Left lung (tissue), 10 donors: ENCODE measurements around the gene FAM180A. TPM values are rescaled to one million over a fixed set of nuclear protein-coding genes. Genes with fewer than 3 reads are reported as not detected.

ENCODE experiments used
- ATAC-seq: fragments of 200-7000 bp; cut with Tn5 transposase; one replicate; pipeline ENCODE4 v1.9.1; 2020; ENCODE audit warnings: moderate library complexity
- DNase-seq, 4 donors: peaks; one replicate each; pipeline ENCODE4 v3.0.0-alpha.2; 2013 to 2020
- H3K27ac ChIP-seq, 2 donors: fragments of 200-600 bp; sonication (generic) in 1 of 2; one replicate each; pipeline versions ENCODE4 v1.5.0 to v1.8.0; 2020 to 2021
- H3K27me3 ChIP-seq, 2 donors: fragments of 200-600 bp; sonication (generic) in 1 of 2; one replicate each; pipeline versions ENCODE4 v1.5.0 to v1.8.0; 2020 to 2021
- H3K36me3 ChIP-seq, 2 donors: fragments of 200-600 bp; sonication (generic) in 1 of 2; one replicate each; pipeline versions ENCODE4 v1.5.0 to v1.8.0; 2020 to 2021
- H3K4me1 ChIP-seq, 2 donors: fragments of 200-600 bp; one replicate each; pipeline ENCODE4 v1.8.0; 2021
- H3K4me3 ChIP-seq, 2 donors: fragments of 200-600 bp; sonication (generic) in 1 of 2; one replicate each; pipeline versions ENCODE4 v1.5.0 to v1.8.0; 2020 to 2021; ENCODE audit warnings: mild to moderate bottlenecking in 1 of 2
- H3K9me3 ChIP-seq, 2 donors: fragments of 200-600 bp; sonication (generic) in 1 of 2; one replicate each; pipeline versions ENCODE4 v1.5.0 to v1.8.0; 2020 to 2021
- intact Hi-C, 2 donors: fragments of 100-400 bp; cut with DNase I; formaldehyde crosslinking; loops; one replicate each; pipeline versions ENCODE4 v1.11.2 to v1.14.2; 2022
- polyA plus RNA-seq, 6 donors: library from polyadenylated mRNA; unstranded; fragments of 120-200 nt; gene quantifications; one replicate each; pipeline ENCODE4 v1.2.1, GENCODE V29; 2013; ENCODE audit not compliant: insufficient read length in 6 of 6
- total RNA-seq, 2 donors: library from RNA; stranded (reverse); fragmentation: NEBNext Ultra II Directional; extraction: Animal tissue kit (Norgen Biotek cat#: 25700); gene quantifications; one replicate each; pipeline ENCODE4 v1.2.1, GENCODE V29; 2021
- TF ChIP-seq, protein P1 (sequence below), 2 donors: fragments of 200-600 bp; sonication (generic) in 1 of 2; IDR thresholded peaks; one replicate each; pipeline versions ENCODE4 v1.5.0 to v1.8.0; 2021; ENCODE audit warnings: antibody characterized with exemption in 2 of 2
- donor health status: DM: no; HTN: yes; CAD: no.
- donor health status: DM: no; HTN: no; CAD: no.

FAM180A gene
- total and polyA plus RNA-seq, 8 donors, result 0.11 to 6.8 (median 0.24) TPM; not detected in 2

DNA sequence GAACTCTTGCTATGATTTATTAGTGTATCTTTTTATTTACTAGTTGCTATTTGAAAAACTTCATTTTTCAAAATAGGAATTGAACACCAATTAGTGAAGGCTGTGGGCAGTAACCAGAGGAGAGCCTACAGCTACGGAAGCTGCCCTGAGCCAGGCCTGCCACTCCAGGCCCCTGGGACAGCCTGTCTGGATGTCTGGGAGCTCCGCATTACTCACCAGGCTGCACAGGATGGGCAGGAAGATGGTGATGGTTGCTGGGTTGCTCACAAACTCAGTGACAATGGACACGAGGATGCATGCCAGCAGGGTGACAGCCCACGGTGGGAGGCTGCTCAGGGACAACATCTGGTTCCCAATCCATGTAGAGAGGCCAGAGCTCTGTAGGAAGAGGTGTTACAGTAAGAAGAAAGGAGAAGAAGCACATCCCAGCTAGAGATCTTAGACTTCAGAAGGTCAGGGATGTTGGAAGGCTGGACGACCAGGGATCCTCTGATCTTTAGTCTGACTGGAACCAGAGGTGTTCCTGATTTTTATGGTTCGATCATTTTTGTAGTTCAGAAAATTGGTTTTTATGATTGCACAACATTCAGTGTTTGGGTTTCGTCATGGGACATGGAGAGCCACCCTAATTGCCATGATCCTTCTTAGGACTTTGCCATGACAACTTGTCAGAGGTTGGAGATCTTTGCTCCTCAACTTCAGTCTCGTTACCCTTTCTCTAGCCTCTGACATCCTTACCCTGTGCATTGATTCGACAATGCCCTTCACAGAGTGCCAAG is 63.1 kb downstream of the FAM180A start:
- Histone ChIP-seq H3K4me3 (no peak overlapping the region), H3K9me3 (no peaks in the 10 kb centered on the region), H3K36me3 (peaks cover 0 to 11% of the 10 kb centered on the region in 2 donors), H3K27me3 (no peaks in the 10 kb centered on the region), H3K27ac (no peak overlapping the region), H3K4me1 (no peaks in the 10 kb centered on the region)
- TF ChIP-seq, protein P1, sequence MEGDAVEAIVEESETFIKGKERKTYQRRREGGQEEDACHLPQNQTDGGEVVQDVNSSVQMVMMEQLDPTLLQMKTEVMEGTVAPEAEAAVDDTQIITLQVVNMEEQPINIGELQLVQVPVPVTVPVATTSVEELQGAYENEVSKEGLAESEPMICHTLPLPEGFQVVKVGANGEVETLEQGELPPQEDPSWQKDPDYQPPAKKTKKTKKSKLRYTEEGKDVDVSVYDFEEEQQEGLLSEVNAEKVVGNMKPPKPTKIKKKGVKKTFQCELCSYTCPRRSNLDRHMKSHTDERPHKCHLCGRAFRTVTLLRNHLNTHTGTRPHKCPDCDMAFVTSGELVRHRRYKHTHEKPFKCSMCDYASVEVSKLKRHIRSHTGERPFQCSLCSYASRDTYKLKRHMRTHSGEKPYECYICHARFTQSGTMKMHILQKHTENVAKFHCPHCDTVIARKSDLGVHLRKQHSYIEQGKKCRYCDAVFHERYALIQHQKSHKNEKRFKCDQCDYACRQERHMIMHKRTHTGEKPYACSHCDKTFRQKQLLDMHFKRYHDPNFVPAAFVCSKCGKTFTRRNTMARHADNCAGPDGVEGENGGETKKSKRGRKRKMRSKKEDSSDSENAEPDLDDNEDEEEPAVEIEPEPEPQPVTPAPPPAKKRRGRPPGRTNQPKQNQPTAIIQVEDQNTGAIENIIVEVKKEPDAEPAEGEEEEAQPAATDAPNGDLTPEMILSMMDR (IDR thresholded peaks at IDR 0.05), result no peak
- ATAC-seq (no peak), DNase-seq (no peak)
- intact Hi-C loops, result no loop called here

DNA sequence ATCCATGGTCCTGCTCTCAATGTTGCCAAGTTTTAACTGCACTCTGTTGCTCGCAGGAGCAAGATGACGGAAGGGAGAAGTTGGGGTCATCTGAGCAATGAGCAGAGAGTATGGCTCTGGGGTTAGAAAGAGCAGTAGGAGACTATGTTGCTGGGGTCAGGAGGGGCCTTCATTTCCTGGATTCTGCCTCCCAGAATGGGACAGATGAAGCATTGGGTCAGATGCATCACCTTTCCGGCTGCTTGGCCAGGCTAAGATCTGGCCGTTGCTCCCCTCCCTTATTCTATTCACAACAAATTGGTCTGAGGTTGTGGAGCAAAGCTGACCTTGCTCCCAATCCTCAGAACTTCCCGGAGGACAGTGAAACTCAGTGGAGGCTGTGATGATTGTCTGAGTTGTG is 63.9 kb downstream of the FAM180A start:
- H3K27me3 ChIP-seq, result no peaks in the 10 kb centered on the region
- TF ChIP-seq, protein P1 (IDR thresholded peaks at IDR 0.05), result no peak
- ATAC-seq (no peak), DNase-seq (no peak)
- intact Hi-C loops, result no loop called here
- H3K4me3 ChIP-seq, result no peak overlapping the region
- H3K4me1 ChIP-seq, result no peaks in the 10 kb centered on the region
- no peak overlapping the region for H3K27ac ChIP-seq
- no peaks in the 10 kb centered on the region for H3K9me3 ChIP-seq
- H3K36me3 ChIP-seq, result peaks cover 0 to 11% of the 10 kb centered on the region in 2 donors

DNA sequence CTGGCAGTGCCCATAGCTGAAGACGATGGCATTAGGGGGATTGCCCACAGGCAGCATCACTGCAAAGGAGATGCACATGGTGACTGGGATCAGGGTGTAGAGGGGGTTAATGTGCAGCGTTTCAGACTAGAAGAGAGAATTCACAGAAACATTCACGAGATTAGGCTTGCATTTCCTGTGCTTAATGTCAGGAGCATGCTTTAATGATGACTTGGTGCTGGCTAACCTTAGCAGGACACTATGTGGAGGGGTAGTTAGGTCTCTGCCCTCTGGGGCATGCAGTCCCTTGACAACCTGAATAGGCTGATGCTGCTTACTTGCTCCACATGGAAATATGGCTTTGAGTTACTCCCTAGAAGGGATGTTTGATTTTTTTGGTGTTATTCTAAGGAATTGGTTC is 64.5 kb downstream of the FAM180A start:
- intact Hi-C loops, result no loop called here
- H3K4me3 ChIP-seq, result no peak overlapping the region
- H3K27me3 ChIP-seq, result no peaks in the 10 kb centered on the region
- H3K27ac ChIP-seq, result no peak overlapping the region
- H3K9me3 ChIP-seq, result no peaks in the 10 kb centered on the region
- no peaks in the 10 kb centered on the region for H3K4me1 ChIP-seq
- no peak for ATAC-seq
- no peak for DNase-seq
- TF ChIP-seq, protein P1 (IDR thresholded peaks at IDR 0.05), result no peak
- peaks cover 0 to 11% of the 10 kb centered on the region in 2 donors for H3K36me3 ChIP-seq

DNA sequence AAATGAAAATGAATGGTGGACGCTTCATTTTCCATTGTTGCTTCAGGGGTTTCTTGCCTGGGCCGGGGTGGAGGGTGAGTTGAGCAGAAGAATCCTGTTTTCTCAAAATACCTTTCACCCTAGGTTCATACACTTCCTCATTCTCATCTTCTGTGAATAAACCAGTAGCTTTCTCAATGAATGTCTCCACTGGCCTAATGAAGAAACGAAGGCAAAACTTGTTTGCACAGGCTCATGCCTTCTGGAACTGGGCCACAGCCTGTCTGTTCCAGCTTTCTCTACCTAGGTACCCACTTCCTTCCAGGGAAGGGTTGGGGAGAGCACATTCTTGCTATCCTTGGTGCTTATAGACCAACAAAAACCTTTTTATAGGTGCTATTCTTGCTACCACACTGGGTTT is 65.0 kb downstream of the FAM180A start:
- Histone ChIP-seq H3K27me3 (no peaks in the 10 kb centered on the region), H3K36me3 (peaks cover 0 to 14% of the 10 kb centered on the region in 2 donors), H3K4me3 (no peak overlapping the region), H3K27ac (no peak overlapping the region), H3K4me1 (no peaks in the 10 kb centered on the region), H3K9me3 (no peaks in the 10 kb centered on the region)
- TF ChIP-seq, protein P1 (IDR thresholded peaks at IDR 0.05), result no peak
- ATAC-seq (no peak), DNase-seq (no peak)
- intact Hi-C loops, result no loop called here

DNA sequence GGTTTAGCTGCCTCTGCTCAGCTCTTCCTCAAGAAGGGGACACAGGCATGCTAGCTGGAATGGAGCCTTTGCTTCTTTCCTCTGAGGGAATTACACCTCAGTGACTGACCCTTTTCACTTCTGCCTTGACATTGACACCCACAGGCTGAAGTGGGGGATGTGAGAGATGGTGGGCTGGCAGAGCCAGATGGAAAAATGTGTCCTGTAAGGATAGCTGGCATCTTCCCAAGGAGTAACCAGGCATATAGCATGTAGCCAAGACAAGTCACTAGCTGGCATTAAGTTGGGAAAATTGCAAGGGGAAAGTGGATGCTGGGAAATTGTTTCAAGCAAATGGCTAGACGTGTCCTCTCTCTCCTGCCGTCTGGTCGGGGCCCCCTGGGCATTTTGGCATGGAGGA is 66.4 kb downstream of the FAM180A start:
- H3K36me3 ChIP-seq, result peaks cover 0 to 21% of the 10 kb centered on the region in 2 donors
- no peak overlapping the region for H3K27ac ChIP-seq
- no peak overlapping the region for H3K4me3 ChIP-seq
- no peaks in the 10 kb centered on the region for H3K4me1 ChIP-seq
- DNase-seq (no peak), ATAC-seq (no peak)
- H3K27me3 ChIP-seq, result no peaks in the 10 kb centered on the region
- TF ChIP-seq, protein P1 (IDR thresholded peaks at IDR 0.05), result no peak
- H3K9me3 ChIP-seq, result no peaks in the 10 kb centered on the region
- intact Hi-C loops, result no loop called here
